ENCODE data around the gene MAP4K3.
A peak's percentile ranks its signal among the peaks of the same experiment; 100 is the strongest.
"Not testable (repeated sequence)": the region's sequence is repeated elsewhere in the genome, so short reads cannot be mapped to it uniquely, and the experiment has no call there.

Gene MAP4K3

GRCh38 chr2:39407516-39408296 is 29.4 kb downstream of the MAP4K3 start:
- no peak for DNase-seq

- no peak for DNase-seq
These were observed 31.7 kb downstream of the MAP4K3 start for GRCh38 chr2:39405364-39405763.

DNA sequence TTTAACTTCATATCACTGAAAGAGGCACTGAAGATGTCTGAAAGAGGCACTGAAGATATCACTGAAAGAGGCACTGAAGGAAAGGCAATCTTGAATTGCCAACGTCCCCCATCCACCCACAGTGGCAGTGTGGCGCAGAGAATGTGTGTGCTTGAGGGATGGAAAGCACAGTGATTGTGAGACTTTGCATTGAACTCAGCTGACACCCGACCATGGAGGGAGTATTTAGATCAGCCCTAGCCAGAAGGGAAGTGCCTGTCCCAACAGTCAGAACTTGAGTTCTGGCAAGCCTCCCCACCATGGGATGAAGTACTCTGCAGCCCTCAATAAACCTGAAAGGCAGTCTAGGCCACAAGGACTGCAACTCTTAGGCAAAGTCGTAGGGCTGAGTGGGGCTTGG is 33.8 kb downstream of the MAP4K3 start:
- DNase-seq, result no peak

GRCh38 chr2:39401319-39401718 is 35.8 kb downstream of the MAP4K3 start:
- DNase-seq, result no peak

GRCh38 chr2:39399570-39399969 is 37.5 kb downstream of the MAP4K3 start:
- DNase-seq, result no peak

GRCh38 chr2:39395313-39395712 is 41.8 kb downstream of the MAP4K3 start:
- no peak for DNase-seq

GRCh38 chr2:39394516-39394961 is 42.5 kb downstream of the MAP4K3 start:
- no peak for DNase-seq

- DNase-seq, result no peak
These were observed 44.4 kb downstream of the MAP4K3 start for GRCh38 chr2:39392672-39393071.

DNA sequence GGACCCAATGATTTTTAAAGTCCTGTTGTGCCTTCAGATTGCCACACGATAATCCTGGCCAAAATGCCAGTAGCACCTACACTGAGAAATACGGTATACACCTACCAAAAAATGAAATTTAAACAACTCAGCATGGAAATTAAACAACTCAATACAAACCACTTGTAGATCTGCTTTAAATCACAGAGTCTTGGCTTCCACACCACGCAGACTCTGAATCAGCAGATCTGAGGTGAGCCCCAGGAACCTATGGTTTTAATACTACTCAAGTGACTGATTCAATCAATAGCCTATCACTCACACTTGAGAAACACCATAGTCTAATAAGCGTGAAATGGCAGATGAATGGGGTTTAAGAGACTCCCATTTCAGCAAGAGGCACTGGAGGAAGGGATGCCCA is 46.9 kb downstream of the MAP4K3 start:
- DNase-seq, result no peak

DNA sequence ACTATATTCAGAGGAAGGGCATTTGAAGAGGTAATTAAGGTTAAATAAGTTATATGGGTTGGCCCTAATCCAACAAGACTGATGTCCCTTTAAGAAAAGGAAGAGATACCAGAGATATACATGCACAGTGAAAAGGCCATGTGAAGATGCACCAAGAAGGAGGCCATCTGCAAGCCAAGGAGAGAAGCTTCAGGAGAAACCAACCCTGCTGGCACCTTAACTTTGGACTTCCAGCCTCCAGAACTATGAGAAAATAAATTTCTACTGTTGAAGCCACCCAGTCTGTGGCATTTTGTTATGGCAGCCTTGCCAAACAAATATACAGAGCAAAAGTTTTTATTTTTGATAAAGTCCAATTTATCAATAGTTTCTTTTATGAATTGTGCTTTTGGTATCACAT is 51.0 kb downstream of the MAP4K3 start:
- DNase-seq, result no peak

GRCh38 chr2:39385172-39385571 is 51.9 kb downstream of the MAP4K3 start:
- DNase-seq, result no peak

- DNase-seq, result not testable (repeated sequence)
These were observed 53.0 kb downstream of the MAP4K3 start for GRCh38 chr2:39384071-39384470.

- no peak for DNase-seq
These were observed 53.9 kb downstream of the MAP4K3 start for GRCh38 chr2:39383146-39383545.

GRCh38 chr2:39381653-39382052 is 55.4 kb downstream of the MAP4K3 start:
- DNase-seq, result no peak

GRCh38 chr2:39380525-39381150 is 56.4 kb downstream of the MAP4K3 start:
- no peak for DNase-seq

DNA sequence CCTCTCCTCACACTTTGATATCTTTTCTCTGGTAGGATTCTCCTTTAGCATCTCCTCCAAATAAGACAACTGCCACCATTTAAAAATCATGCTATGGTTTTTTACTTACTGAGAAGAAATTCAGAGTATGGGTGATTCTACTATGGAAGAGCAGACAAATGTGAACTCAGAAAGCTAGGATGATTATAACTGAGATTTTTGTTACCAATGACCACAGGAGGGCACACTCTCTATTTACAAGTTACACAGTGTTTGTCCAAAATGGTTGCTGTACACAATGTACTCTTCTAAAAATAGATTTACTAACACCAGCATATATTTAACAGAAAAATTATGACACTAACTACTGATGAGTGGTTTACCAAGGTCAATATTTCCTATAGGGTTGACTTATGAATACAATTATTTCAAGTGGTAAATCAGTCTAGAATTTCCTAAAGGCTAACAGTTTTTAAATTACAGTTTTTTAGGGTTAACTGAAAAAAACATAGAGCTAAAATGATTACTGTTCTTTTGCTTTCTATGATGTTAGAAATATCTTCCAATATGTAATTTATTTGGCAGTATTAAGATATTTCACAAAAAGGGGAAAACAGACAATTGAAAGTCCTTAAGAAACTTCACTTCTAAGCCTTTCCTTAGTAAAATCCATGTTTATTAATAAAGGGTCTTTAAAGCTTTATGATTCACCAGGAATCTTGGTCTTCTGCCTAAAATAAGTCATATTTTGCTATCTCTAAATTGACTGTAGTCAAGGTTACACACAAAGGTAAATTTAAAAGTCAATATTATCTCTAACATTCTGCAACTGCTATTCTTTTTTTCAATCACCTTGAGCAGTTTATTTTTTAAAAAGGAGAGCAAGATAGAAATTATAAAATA is 57.2 kb downstream of the MAP4K3 start:
- peak; percentile 23 for DNase-seq

DNA sequence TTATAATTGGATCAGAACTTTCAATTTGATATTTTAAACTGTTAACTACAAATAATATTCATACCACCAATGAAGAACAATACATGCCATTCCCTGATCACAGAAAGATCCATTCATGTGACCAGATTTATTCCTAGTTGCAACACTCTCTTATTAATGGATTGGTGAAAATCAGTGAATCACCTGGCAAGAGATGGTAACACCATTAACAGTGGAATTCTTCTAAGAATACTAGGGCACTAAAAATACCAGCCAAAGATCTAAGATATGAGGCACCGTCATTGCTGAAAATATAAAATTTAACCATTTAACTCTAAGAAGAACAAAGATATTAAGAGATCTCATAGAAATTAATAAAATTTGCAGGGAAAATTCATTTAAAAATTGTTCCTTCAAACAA is 58.1 kb downstream of the MAP4K3 start:
- DNase-seq, result no peak

DNA sequence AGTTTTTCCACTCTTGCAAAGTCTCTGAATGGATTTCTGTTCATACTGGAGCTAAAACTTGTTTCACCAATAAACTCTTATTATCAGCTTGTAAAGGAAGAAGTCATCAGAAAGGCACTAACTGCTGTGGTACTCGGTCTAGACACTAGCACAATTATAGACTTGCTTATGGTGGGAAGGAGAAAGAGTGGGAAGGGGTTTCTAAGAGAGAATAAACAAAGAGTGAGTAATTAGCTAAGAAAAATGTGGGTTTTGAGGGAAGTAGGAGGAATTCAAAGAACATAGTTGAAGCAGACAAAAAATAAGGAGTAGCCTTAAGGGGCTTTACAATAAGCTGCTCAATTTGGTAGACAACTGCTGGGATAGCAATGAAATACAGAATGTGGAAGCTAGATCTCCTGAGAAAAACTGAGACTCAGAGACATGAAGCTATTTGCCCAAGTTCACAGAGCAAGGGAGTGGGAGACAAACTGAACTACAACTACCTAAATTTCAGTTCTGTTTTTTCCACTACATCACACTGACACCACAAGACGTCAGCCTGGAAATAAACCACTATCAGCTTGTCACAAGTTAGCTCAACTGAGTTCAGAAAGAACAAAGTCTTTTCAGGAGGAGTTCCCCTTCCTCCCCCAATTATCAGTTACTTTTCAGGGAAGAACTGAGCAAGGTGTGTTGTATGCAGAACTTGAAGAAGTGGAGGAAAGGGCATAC is 59.7 kb downstream of the MAP4K3 start:
- DNase-seq, result no peak

GRCh38 chr2:39375917-39376316 is 61.2 kb downstream of the MAP4K3 start:
- no peak for DNase-seq

DNA sequence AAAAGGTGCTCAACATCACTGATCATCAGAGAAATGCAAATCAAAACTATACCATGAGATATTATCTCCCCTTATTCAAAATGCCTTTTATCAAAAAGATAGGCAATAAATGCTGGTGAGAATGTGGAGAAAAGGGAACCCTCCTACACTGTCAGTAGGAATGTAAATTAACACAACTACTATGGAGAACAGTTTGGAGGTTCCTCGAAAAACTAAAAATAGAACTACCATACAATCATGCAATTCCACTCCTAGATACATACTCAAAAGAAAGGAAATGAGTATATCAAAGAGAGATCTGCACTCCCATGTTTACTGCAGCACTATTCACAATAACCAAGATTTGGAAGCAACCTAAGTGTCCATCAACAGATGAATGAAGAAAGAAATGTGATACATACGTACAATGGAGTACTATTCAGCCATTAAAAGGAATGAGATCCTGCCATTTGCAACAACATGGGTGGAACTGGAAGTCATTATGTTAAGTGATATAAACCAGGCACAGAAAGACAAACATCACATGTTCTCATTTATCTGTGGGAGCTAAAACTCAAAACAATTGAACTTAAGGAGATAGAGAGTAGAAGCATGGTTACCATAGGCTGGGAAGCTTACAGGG is 63.8 kb downstream of the MAP4K3 start:
- no peak for DNase-seq

- DNase-seq, result no peak
These were observed 67.0 kb downstream of the MAP4K3 start for GRCh38 chr2:39370101-39370500.

DNA sequence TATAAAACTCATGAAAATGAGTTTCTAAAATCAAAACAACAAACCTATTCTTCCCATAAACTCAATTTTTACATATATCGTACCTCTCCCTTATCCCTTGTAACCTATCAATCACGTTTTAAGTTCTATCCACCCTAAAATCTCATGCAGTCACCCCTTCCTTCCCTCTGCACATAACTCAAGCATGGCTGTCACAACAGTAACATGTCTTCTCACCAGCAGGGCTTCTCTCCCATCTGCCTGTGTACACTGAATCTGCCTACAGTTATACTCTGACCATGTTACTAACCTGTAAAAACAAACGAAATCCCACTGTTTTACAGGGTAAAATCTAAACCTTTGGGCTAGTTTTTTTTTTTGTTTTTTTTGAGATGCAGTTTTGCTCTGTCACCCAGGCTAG is 68.2 kb downstream of the MAP4K3 start:
- no peak for DNase-seq
